Measurements from ENCODE around the gene AFF3. TPM values are rescaled to one million over a fixed set of nuclear protein-coding genes. Genes with fewer than 3 reads are reported as not detected.

Gene AFF3
- total and polyA plus RNA-seq, 2 experiments from 2014 or later, result 12.0 to 12.8 TPM

DNA sequence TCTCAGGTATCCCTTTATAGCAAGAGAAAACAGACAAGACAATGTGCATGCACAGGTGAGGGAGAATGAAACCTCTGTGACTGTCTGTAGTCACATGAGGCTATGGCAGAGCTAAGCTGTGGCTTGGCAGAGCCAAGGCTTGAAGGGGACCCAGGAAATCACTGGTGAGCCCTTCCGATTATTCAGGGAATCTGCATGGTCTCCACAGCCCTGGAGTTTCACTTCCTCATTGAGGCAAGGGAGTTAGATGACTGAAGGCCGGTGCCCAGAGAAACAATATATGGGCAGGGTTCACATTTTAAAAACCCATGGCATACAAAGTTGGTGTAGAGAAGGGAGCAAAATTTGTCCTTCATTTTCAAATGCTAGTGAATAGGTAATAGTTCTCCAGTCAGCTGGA lies 508.2 kb downstream of the AFF3 start:
- no peaks in the 10 kb centered on the region for H3K27me3 ChIP-seq
- TF ChIP-seq, protein P1, sequence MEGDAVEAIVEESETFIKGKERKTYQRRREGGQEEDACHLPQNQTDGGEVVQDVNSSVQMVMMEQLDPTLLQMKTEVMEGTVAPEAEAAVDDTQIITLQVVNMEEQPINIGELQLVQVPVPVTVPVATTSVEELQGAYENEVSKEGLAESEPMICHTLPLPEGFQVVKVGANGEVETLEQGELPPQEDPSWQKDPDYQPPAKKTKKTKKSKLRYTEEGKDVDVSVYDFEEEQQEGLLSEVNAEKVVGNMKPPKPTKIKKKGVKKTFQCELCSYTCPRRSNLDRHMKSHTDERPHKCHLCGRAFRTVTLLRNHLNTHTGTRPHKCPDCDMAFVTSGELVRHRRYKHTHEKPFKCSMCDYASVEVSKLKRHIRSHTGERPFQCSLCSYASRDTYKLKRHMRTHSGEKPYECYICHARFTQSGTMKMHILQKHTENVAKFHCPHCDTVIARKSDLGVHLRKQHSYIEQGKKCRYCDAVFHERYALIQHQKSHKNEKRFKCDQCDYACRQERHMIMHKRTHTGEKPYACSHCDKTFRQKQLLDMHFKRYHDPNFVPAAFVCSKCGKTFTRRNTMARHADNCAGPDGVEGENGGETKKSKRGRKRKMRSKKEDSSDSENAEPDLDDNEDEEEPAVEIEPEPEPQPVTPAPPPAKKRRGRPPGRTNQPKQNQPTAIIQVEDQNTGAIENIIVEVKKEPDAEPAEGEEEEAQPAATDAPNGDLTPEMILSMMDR (IDR thresholded peaks at IDR 0.05; ENCODE audit: low read depth, low read length), result no peak
- H3K4me1 ChIP-seq (ENCODE audit: low read depth), result no peaks in the 10 kb centered on the region
- no peak overlapping the region for H3K27ac ChIP-seq
- H3K9me3 ChIP-seq (ENCODE audit: low read depth), result no peaks in the 10 kb centered on the region
- no peak overlapping the region for H3K4me3 ChIP-seq
- DNase-seq (ENCODE audit: low read depth in 1 of 2, low spot score in 1 of 2), result no peak
- H3K36me3 ChIP-seq, result no peaks in the 10 kb centered on the region

DNA sequence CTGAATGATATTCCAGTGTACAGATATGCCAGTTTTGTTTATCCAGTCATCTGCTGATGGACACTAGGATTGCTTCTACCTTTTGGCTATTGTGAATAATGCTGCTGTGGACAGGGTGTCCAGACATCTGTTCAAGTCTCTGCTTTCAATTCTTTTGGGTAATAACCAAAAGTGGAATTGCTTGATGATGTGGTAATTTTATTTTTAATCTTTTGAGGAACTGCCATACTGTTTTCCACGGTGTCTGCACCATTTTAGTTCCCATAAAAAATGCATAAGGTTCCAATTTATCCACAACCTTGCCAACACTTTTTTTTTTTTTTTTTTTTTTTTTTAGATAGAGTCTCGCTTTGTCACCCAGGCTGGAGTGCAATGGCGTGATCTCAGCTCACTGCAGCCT lies 510.7 kb downstream of the AFF3 start:
- Histone ChIP-seq H3K9me3 (ENCODE audit: low read depth) (no peaks in the 10 kb centered on the region), H3K27ac (no peak overlapping the region), H3K27me3 (no peaks in the 10 kb centered on the region), H3K4me3 (no peak overlapping the region), H3K4me1 (ENCODE audit: low read depth) (no peaks in the 10 kb centered on the region), H3K36me3 (no peaks in the 10 kb centered on the region)
- no peak for DNase-seq (ENCODE audit: low read depth in 1 of 2, low spot score in 1 of 2)
- TF ChIP-seq, protein P1 (IDR thresholded peaks at IDR 0.05; ENCODE audit: low read depth, low read length), result no peak

DNA sequence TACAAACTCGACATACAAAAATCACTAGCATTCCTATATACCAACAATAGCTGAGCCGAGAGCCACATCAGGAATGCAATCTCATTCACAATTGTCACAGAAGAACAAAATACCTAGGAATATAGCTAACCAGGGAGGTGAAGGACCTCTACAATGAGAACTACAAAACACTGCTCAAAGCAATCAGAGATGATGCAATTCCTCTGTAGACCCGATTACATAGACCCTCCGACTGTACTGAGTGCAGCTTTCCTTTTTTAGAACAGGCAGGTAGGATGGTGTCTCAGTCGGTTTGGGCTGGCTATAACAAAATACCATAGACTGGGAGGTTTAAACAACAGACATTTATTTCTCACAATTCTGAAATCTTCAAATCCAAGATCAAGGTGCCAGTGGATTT lies 513.1 kb downstream of the AFF3 start:
- no peak overlapping the region for H3K27ac ChIP-seq
- peaks cover 9% of the 10 kb centered on the region for H3K4me1 ChIP-seq (ENCODE audit: low read depth)
- H3K9me3 ChIP-seq (ENCODE audit: low read depth), result no peaks in the 10 kb centered on the region
- TF ChIP-seq, protein P1 (IDR thresholded peaks at IDR 0.05; ENCODE audit: low read depth, low read length), result no peak
- H3K36me3 ChIP-seq, result no peaks in the 10 kb centered on the region
- DNase-seq (ENCODE audit: low read depth in 1 of 2, low spot score in 1 of 2), result no peak
- H3K4me3 ChIP-seq, result no peak overlapping the region
- H3K27me3 ChIP-seq, result no peaks in the 10 kb centered on the region

DNA sequence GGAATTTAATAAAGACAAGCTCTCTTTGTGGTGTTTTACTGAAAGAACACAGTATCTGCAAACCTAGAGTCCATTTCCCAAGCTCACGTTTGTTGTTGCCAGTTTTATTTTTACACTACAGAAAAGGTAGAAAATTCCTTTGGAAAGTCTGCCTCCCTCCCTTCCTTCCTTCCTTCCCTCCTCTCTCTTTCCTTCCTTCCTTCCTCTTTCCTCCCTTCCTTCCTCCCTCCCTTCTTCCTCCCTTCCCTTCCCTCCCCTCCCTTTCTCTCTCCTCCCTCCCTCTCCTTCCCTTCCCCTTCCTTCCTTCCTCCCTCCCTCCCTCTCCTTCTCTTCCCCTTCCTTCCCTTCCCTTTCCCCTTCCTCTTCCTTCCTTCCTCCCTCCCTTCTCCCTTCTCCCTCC lies 516.2 kb downstream of the AFF3 start:
- TF ChIP-seq, protein P1 (IDR thresholded peaks at IDR 0.05; ENCODE audit: low read depth, low read length), result no peak
- no peaks in the 10 kb centered on the region for H3K9me3 ChIP-seq (ENCODE audit: low read depth)
- no peaks in the 10 kb centered on the region for H3K36me3 ChIP-seq
- H3K27ac ChIP-seq, result no peak overlapping the region
- no peak overlapping the region for H3K4me3 ChIP-seq
- no peak for DNase-seq (ENCODE audit: low read depth in 1 of 2, low spot score in 1 of 2)
- H3K27me3 ChIP-seq, result no peaks in the 10 kb centered on the region
- peaks cover 9% of the 10 kb centered on the region for H3K4me1 ChIP-seq (ENCODE audit: low read depth)

DNA sequence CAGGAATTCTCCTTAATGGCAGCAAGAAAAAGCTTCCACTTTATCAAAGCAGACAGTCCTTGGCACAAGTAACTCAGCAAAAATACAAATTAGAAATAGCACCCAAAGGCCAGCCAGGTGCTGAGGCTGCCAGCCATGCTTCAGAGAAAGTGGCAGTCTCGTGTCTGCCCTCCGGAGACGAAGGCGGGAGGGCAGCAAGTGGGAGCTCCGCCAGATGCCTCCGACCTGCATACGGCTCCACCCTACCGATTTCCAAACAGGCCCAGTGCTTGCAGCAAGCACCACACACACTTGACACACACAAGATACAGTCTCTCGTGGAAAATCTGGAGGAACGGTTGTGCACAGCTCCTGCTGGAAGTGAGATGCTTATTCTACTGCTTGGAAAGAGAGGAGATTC lies 517.7 kb downstream of the AFF3 start:
- H3K4me1 ChIP-seq (ENCODE audit: low read depth), result peaks cover 9% of the 10 kb centered on the region
- DNase-seq (ENCODE audit: low read depth in 1 of 2, low spot score in 1 of 2), result no peak
- no peak overlapping the region for H3K4me3 ChIP-seq
- H3K27ac ChIP-seq, result no peak overlapping the region
- H3K36me3 ChIP-seq, result no peaks in the 10 kb centered on the region
- H3K9me3 ChIP-seq (ENCODE audit: low read depth), result no peaks in the 10 kb centered on the region
- H3K27me3 ChIP-seq, result no peaks in the 10 kb centered on the region
- TF ChIP-seq, protein P1 (IDR thresholded peaks at IDR 0.05; ENCODE audit: low read depth, low read length), result no peak

DNA sequence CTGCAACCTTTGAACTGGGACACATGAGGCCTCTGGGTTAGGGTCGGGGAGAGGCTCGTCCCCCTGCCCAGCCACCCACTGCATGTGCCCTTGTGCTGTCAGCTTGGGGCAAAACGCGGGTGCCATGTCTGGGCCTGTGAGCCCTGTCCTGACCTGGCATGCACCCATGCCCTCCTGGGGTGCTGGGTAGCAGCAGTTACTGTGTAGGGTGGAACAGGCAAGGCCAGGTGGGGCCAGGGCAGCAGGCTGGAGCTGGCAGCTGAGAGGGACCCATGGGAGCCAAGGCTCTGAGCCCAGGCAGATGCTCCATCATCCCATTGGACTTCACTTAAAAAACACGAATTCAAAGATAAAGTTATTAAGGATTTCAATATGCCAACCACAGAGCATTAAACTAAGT lies 518.8 kb downstream of the AFF3 start:
- no peak overlapping the region for H3K27ac ChIP-seq
- no peaks in the 10 kb centered on the region for H3K9me3 ChIP-seq (ENCODE audit: low read depth)
- H3K4me3 ChIP-seq, result no peak overlapping the region
- no peak for DNase-seq (ENCODE audit: low read depth in 1 of 2, low spot score in 1 of 2)
- H3K27me3 ChIP-seq, result no peaks in the 10 kb centered on the region
- H3K4me1 ChIP-seq (ENCODE audit: low read depth), result peaks cover 9% of the 10 kb centered on the region
- H3K36me3 ChIP-seq, result no peaks in the 10 kb centered on the region
- TF ChIP-seq, protein P1 (IDR thresholded peaks at IDR 0.05; ENCODE audit: low read depth, low read length), result no peak

All from cardiac muscle cell (in vitro differentiated cells and primary cell).